HCT116 (cell line): Measurements from ENCODE around the gene GFI1. TPM values are rescaled to one million over a fixed set of nuclear protein-coding genes. Genes with fewer than 3 reads are reported as not detected.

ENCODE experiments used
- ATAC-seq: fragments of 200-7000 bp; cut with Tn5 transposase; 2 replicates; pipeline ENCODE4 v1.9.1; 2020; ENCODE audit warnings: mild to moderate bottlenecking, moderate library complexity
- BruUV-seq: library from RNA; stranded (reverse); fragments of 400-500 nt; replicated peaks from 2 replicates; lab custom pipeline; 2021; lab: Mats Ljungman, UMichigan
- CTCF ChIA-PET: fragments of 300-600 bp; sonication (Branson Sonifier 250); formaldehyde crosslinking; loops from one replicate; lab custom pipeline; 2021; ENCODE audit warnings: antibody characterized with exemption; lab: Charles Lee
- POLR2A ChIA-PET: fragments of 300-600, 350-600 bp; sonication (Branson Sonifier 250); formaldehyde crosslinking; loops from one replicate; lab custom pipeline; 2021; ENCODE audit warnings: antibody characterized with exemption; lab: Charles Lee
- RAD21 ChIA-PET, 2 experiments: fragments of 300-600 bp; sonication (Branson Sonifier 250); formaldehyde crosslinking; loops; one replicate each; lab custom pipeline; 2023; ENCODE audit warnings: low total read pairs in 2 of 2; ENCODE audit not compliant: uncharacterized antibody in 2 of 2, unreplicated experiment in 2 of 2, low non-redundant PET in 1 of 2; lab: Charles Lee
- DNase-seq: peaks from one replicate; pipeline ENCODE4 v3.0.0-alpha.2; 2010; ENCODE audit warnings: low read depth, low spot score
- H2AFZ ChIP-seq: fragments of 200-600 bp; shearing (Covaris generic), sonication (generic); 2 replicates; pipeline ENCODE4 v1.6.1; 2017; ENCODE audit warnings: low read depth, mixed run types, mixed read lengths, antibody characterized with exemption, low read length; ENCODE audit not compliant: poor library complexity, severe bottlenecking
- H3K27ac ChIP-seq: 2 replicates; pipeline ENCODE4 v1.5.1; 2012; ENCODE audit warnings: low read depth, low read length
- H3K27me3 ChIP-seq: fragments of 200-600 bp; sonication (generic); 2 replicates; pipeline ENCODE4 v1.6.1; 2016; ENCODE audit warnings: mixed run types, low read length, mixed read lengths; ENCODE audit not compliant: insufficient read depth
- H3K36me3 ChIP-seq, 2 experiments: fragments of 200-500 bp in 1 of 2; fragments of 200-600 bp in 1 of 2; sonication (Bioruptor generic) in 1 of 2; sonication (generic) in 1 of 2; 2 replicates each; pipeline versions ENCODE4 v1.5.1 to v1.6.1; 2014 to 2016; ENCODE audit warnings: low read length in 2 of 2, inconsistent platforms in 1 of 2, mixed read lengths in 1 of 2, mixed run types in 1 of 2; ENCODE audit not compliant: insufficient read depth in 2 of 2, control insufficient read depth in 1 of 2
- H3K4me1 ChIP-seq, 2 experiments: fragments of 200-600 bp in 1 of 2; sonication (generic) in 1 of 2; 2 replicates each; pipeline versions ENCODE4 v1.5.1 to v1.6.1; 2012 to 2017; ENCODE audit warnings: low read length in 2 of 2, inconsistent platforms in 1 of 2, mild to moderate bottlenecking in 1 of 2, mixed read lengths in 1 of 2, mixed run types in 1 of 2, moderate library complexity in 1 of 2; ENCODE audit not compliant: insufficient read depth in 2 of 2, control insufficient read depth in 1 of 2
- H3K4me2 ChIP-seq: fragments of 200-600 bp; sonication (generic); 2 replicates; pipeline ENCODE4 v1.6.1; 2017; ENCODE audit warnings: mixed run types, low read length, mixed read lengths
- H3K4me3 ChIP-seq, 2 experiments: fragments of 200-600 bp in 1 of 2; sonication (generic) in 1 of 2; replicated peaks in 1 of 2; 2 replicates each; pipeline ENCODE4 v1.5.1; 2011 to 2016; ENCODE audit warnings: low read length in 2 of 2, control low read depth in 1 of 2, low read depth in 1 of 2, mild to moderate bottlenecking in 1 of 2, mixed read lengths in 1 of 2, mixed run types in 1 of 2
- H3K79me2 ChIP-seq: fragments of 200-600 bp; sonication (generic); 2 replicates; pipeline ENCODE4 v1.6.1; 2017; ENCODE audit warnings: mild to moderate bottlenecking, mixed run types, low read length, moderate library complexity, mixed read lengths; ENCODE audit not compliant: insufficient read depth
- H3K9ac ChIP-seq: fragments of 200-600 bp; sonication (generic); 2 replicates; pipeline ENCODE4 v1.6.1; 2016; ENCODE audit warnings: low read length, mixed read lengths
- H3K9me2 ChIP-seq: fragments of 200-600 bp; sonication (generic), shearing (Covaris generic); 2 replicates; pipeline ENCODE4 v1.6.1; 2017; ENCODE audit warnings: mixed run types, mild to moderate bottlenecking, moderate library complexity; ENCODE audit not compliant: insufficient read depth
- H3K9me3 ChIP-seq, 2 experiments: fragments of 200-500 bp in 1 of 2; fragments of 200-600 bp in 1 of 2; sonication (Bioruptor generic) in 1 of 2; sonication (generic) in 1 of 2; 2 replicates each; pipeline ENCODE4 v1.6.1; 2014 to 2017; ENCODE audit warnings: low read length in 2 of 2, mixed read lengths in 2 of 2, inconsistent platforms in 1 of 2, low read depth in 1 of 2, mild to moderate bottlenecking in 1 of 2, mixed run types in 1 of 2, moderate library complexity in 1 of 2; ENCODE audit not compliant: control insufficient read depth in 1 of 2, insufficient read depth in 1 of 2
- H4K20me1 ChIP-seq: fragments of 200-600 bp; sonication (generic), shearing (Covaris generic); 2 replicates; pipeline ENCODE4 v1.6.1; 2017; ENCODE audit warnings: mixed run types, mild to moderate bottlenecking, moderate library complexity; ENCODE audit not compliant: insufficient read depth
- ATF3 ChIP-seq: IDR thresholded peaks from 2 replicates; pipeline ENCODE4 v1.6.1; 2012
- CEBPB ChIP-seq: IDR thresholded peaks from 2 replicates; pipeline ENCODE4 v1.6.1; 2012; ENCODE audit warnings: low read depth
- CTCF ChIP-seq, 3 experiments: fragments of 200-600 bp in 1 of 3; sonication (generic) in 1 of 3; IDR thresholded peaks in 2 of 3; conservative IDR thresholded peaks in 1 of 3; 2 replicates each; pipeline ENCODE4 v1.5.1; 2012 to 2017; ENCODE audit warnings: low read depth in 2 of 3, low read length in 2 of 3, antibody characterized with exemption in 1 of 3, borderline replicate concordance in 1 of 3, control low read depth in 1 of 3, mild to moderate bottlenecking in 1 of 3, mixed read lengths in 1 of 3, mixed run types in 1 of 3, moderate library complexity in 1 of 3; ENCODE audit not compliant: insufficient read depth in 1 of 3
- ELF1 ChIP-seq: IDR thresholded peaks from 2 replicates; pipeline ENCODE4 v1.6.1; 2012; ENCODE audit warnings: low read depth, borderline replicate concordance
- EZH2 ChIP-seq: fragments of 200-600 bp; sonication (generic); IDR thresholded peaks from 2 replicates; pipeline ENCODE4 v1.6.1; 2017; ENCODE audit warnings: antibody characterized with exemption, mixed run types
- EZH2phosphoT487 ChIP-seq: fragments of 200-600 bp; IDR thresholded peaks from 2 replicates; pipeline ENCODE4 v1.6.1; 2018; ENCODE audit warnings: antibody characterized with exemption, borderline replicate concordance
- MAX ChIP-seq: IDR thresholded peaks from 2 replicates; pipeline ENCODE4 v1.6.1; 2012
- RAD21 ChIP-seq: IDR thresholded peaks from 2 replicates; pipeline ENCODE4 v1.6.1; 2012; ENCODE audit warnings: low read depth, mild to moderate bottlenecking
- REST ChIP-seq: IDR thresholded peaks from 2 replicates; pipeline ENCODE4 v1.6.1; 2012; ENCODE audit warnings: low read depth
- SIN3A ChIP-seq: IDR thresholded peaks from 2 replicates; pipeline ENCODE4 v1.6.1; 2012; ENCODE audit warnings: low read depth
- SP1 ChIP-seq: IDR thresholded peaks from 2 replicates; pipeline ENCODE4 v1.6.1; 2012; ENCODE audit warnings: low read depth
- YY1 ChIP-seq: IDR thresholded peaks from 2 replicates; pipeline ENCODE4 v1.6.1; 2011; ENCODE audit warnings: low read length, low read depth, moderate library complexity, mild to moderate bottlenecking; ENCODE audit not compliant: insufficient replicate concordance; ENCODE audit errors: extremely low read depth
- ZBTB33 ChIP-seq: IDR thresholded peaks from 2 replicates; pipeline ENCODE4 v1.6.1; 2011; ENCODE audit warnings: mild to moderate bottlenecking, low read length, moderate library complexity; ENCODE audit not compliant: insufficient replicate concordance; ENCODE audit errors: extremely low read depth
- ZFX ChIP-seq: fragments of 450-650 bp; IDR thresholded peaks from 2 replicates; pipeline ENCODE4 v1.6.1; 2017
- ZNF274 ChIP-seq: fragments of 200-500 bp; sonication (Bioruptor generic); IDR thresholded peaks from 2 replicates; pipeline ENCODE4 v1.6.1; 2014; ENCODE audit warnings: mild to moderate bottlenecking, low read depth, low read length, inconsistent platforms
- intact Hi-C: fragments of 100-400 bp; cut with micrococcal nuclease; formaldehyde crosslinking; loops from 2 replicates; pipeline ENCODE4 v1.10.0; 2022
- total RNA-seq: library from RNA; stranded (reverse); gene quantifications from one replicate; pipeline ENCODE4 v1.2.1, GENCODE V29; 2021; ENCODE audit not compliant: unreplicated experiment

GFI1 gene
- total RNA-seq, 1 experiment from 2014 or later = 8.1 TPM

GRCh38 chr1:92464588-92465255, 22.0 kb downstream of the GFI1 start:
- no peak overlapping the region for H3K9ac ChIP-seq
- H2AFZ ChIP-seq = no peak overlapping the region
- no peaks in the 10 kb centered on the region for H3K79me2 ChIP-seq
- no TSS peak for BruUV-seq
- intact Hi-C loops = no loop called here
- H3K36me3 ChIP-seq = no peaks in the 10 kb centered on the region
- no peaks in the 10 kb centered on the region for H3K4me1 ChIP-seq
- DNase-seq (no peak), ATAC-seq (no peak)
- no peak for TF ChIP-seq CEBPB
- TF ChIP-seq MAX = no peak
- no peak for TF ChIP-seq SP1
- no peak for TF ChIP-seq ZNF274
- TF ChIP-seq EZH2phosphoT487 = no peak
- no peak for TF ChIP-seq ELF1
- TF ChIP-seq SIN3A = no peak
- TF ChIP-seq RAD21 = no peak
- TF ChIP-seq ATF3 = no peak
- TF ChIP-seq ZFX = no peak
- no peak for TF ChIP-seq YY1
- no peak for TF ChIP-seq ZBTB33
- TF ChIP-seq REST = no peak
- TF ChIP-seq CTCF (IDR thresholded peaks at IDR 0.05 in 2 of 3, conservative IDR thresholded peaks at IDR 0.05 in 1 of 3; ENCODE audit: borderline replicate concordance in 1 of 3, insufficient read depth in 1 of 3, low read depth in 2 of 3, low read length in 2 of 3) = no peak
- TF ChIP-seq EZH2 = no peak
- H3K4me2 ChIP-seq = no peak overlapping the region
- H3K9me3 ChIP-seq = no peaks in the 10 kb centered on the region
- H3K27ac ChIP-seq = no peak overlapping the region
- H4K20me1 ChIP-seq = no peaks in the 10 kb centered on the region
- no peak overlapping the region for H3K4me3 ChIP-seq
- no peaks in the 10 kb centered on the region for H3K27me3 ChIP-seq
- H3K9me2 ChIP-seq = no peaks in the 10 kb centered on the region
- CTCF ChIA-PET = no interaction called here
- RAD21 ChIA-PET = no interaction called here
- POLR2A ChIA-PET = no interaction called here
